Measurements from ENCODE around the gene NOP56. TPM values are rescaled to one million over a fixed set of nuclear protein-coding genes. Genes with fewer than 3 reads are reported as not detected.

The NOP56 gene
- total and polyA plus RNA-seq, 3 donors from 2014 or later = 110 to 125 (median 110) TPM

DNA sequence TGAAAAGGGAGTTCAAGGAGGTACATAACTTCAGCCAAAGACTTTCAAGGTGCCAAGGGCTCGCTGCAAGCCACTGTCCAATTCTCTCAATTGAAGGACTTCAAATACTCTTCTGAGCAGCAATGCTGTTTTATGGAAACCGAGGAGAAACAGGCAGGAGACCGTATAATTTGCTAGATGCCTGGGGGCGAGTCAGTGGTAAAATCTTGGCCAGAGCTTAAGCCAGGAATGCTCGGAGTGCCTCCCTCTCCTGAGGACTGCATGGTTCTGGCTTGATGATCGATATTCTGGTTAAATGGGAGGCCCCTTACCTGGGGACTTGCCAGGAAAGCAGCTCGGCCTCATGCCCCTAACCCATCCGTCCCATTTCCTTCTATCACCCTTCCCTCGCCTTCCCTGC, 35.8 kb upstream of the NOP56 start:
- no peak for TF ChIP-seq POLR2A (IDR thresholded peaks at IDR 0.05)
- TF ChIP-seq, protein P1, sequence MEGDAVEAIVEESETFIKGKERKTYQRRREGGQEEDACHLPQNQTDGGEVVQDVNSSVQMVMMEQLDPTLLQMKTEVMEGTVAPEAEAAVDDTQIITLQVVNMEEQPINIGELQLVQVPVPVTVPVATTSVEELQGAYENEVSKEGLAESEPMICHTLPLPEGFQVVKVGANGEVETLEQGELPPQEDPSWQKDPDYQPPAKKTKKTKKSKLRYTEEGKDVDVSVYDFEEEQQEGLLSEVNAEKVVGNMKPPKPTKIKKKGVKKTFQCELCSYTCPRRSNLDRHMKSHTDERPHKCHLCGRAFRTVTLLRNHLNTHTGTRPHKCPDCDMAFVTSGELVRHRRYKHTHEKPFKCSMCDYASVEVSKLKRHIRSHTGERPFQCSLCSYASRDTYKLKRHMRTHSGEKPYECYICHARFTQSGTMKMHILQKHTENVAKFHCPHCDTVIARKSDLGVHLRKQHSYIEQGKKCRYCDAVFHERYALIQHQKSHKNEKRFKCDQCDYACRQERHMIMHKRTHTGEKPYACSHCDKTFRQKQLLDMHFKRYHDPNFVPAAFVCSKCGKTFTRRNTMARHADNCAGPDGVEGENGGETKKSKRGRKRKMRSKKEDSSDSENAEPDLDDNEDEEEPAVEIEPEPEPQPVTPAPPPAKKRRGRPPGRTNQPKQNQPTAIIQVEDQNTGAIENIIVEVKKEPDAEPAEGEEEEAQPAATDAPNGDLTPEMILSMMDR (IDR thresholded peaks at IDR 0.05) = no peak
- 82 to 83% methylated on average over 9 of the region's 9 CpGs for WGBS, 2 donors
- Histone ChIP-seq H3K36me3 (ENCODE audit: low read depth, missing control alignments) (no peaks in the 10 kb centered on the region), H3K9me3 (no peaks in the 10 kb centered on the region), H3K27ac (no peak overlapping the region), H3K27me3 (no peaks in the 10 kb centered on the region), H3K4me3 (no peak overlapping the region), H3K4me1 (no peaks in the 10 kb centered on the region)
- DNase-seq = no peak
- intact Hi-C loops (cut with DNase I; ENCODE audit: low total_unique reads) = no loop called here

DNA sequence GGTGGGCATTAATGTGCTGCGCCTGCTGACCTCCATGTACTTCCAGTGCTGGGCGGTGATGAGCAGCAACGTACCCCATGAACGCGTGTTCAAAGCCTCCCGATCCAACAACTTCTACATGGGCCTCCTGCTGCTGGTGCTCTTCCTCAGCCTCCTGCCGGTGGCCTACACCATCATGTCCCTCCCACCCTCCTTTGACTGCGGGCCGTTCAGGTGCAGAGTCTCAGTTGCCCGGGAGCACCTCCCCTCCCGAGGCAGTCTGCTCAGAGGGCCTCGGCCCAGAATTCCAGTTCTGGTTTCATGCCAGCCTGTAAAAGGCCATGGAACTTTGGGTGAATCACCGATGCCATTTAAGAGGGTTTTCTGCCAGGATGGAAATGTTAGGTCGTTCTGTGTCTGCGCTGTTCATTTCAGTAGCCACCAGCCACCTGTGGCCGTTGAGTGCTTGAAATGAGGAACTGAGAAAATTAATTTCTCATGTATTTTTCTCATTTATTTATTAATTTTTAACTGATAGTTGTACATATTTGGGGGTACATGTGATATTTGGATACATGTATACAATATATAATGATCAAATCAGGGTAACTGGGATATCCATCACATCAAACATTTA, 35.2 kb upstream of the NOP56 start:
- no peak for DNase-seq
- TF ChIP-seq POLR2A (IDR thresholded peaks at IDR 0.05) = no peak
- TF ChIP-seq, protein P1 (IDR thresholded peaks at IDR 0.05) = no peak
- intact Hi-C loops (cut with DNase I; ENCODE audit: low total_unique reads) = no loop called here
- no peaks in the 10 kb centered on the region for H3K9me3 ChIP-seq
- no peak overlapping the region for H3K4me3 ChIP-seq
- H3K4me1 ChIP-seq = no peaks in the 10 kb centered on the region
- no peaks in the 10 kb centered on the region for H3K27me3 ChIP-seq
- 78 to 92% methylated on average over 16 of the region's 16 CpGs for WGBS, 2 donors
- no peaks in the 10 kb centered on the region for H3K36me3 ChIP-seq (ENCODE audit: low read depth, missing control alignments)
- no peak overlapping the region for H3K27ac ChIP-seq

DNA sequence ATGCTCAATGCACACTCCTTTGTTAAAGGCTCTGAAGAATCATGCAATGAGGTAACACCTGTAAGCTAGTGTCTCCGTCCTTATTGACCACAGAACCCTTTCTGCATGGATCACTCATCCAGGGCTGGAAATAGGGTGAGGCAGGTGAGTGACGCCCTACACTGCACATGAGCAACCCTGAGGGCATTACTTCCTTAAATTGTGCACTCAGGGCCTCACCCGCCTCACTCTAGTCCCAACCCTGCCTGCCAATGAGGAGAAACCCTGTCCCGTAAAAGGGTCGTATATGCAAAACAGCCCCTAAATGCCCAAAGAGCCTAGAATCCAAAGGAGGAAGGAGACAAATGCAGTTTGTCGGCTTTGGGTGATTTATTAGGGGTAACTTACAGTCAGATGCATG, 33.6 kb upstream of the NOP56 start:
- no peak overlapping the region for H3K27ac ChIP-seq
- whole genome bisulfite sequencing, 2 donors = 80 to 81% methylated on average over 6 of the region's 6 CpGs
- H3K4me1 ChIP-seq = no peaks in the 10 kb centered on the region
- no peak for TF ChIP-seq POLR2A (IDR thresholded peaks at IDR 0.05)
- TF ChIP-seq, protein P1 (IDR thresholded peaks at IDR 0.05) = no peak
- intact Hi-C loops (cut with DNase I; ENCODE audit: low total_unique reads) = no loop called here
- DNase-seq = no peak
- H3K9me3 ChIP-seq = no peaks in the 10 kb centered on the region
- H3K36me3 ChIP-seq (ENCODE audit: low read depth, missing control alignments) = no peaks in the 10 kb centered on the region
- no peak overlapping the region for H3K4me3 ChIP-seq
- H3K27me3 ChIP-seq = no peaks in the 10 kb centered on the region

DNA sequence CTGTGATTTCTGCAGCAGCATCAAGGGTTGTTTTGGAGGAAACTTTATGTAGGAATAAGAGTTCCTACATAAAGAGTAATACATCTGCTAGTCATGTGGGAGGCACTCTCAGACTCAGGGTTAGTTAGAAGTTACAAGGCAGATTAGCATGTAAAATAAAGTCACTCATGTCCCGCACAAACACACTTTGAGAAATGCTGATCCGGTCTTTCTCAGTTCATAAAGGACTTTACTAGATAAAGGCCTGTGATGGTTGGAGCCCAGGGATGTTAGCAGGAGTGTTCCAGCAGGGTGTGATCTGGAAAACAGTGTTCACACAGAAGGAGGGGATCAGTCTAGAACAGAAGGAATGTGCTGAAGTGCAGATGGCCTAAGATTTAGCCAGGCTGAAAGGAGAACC, 33.1 kb upstream of the NOP56 start:
- WGBS, 2 donors = 47 to 75% methylated on average over 2 of the region's 2 CpGs
- Histone ChIP-seq H3K27ac (no peak overlapping the region), H3K36me3 (ENCODE audit: low read depth, missing control alignments) (no peaks in the 10 kb centered on the region), H3K9me3 (no peaks in the 10 kb centered on the region), H3K4me3 (no peak overlapping the region), H3K4me1 (no peaks in the 10 kb centered on the region), H3K27me3 (no peaks in the 10 kb centered on the region)
- intact Hi-C loops (cut with DNase I; ENCODE audit: low total_unique reads) = no loop called here
- TF ChIP-seq POLR2A (IDR thresholded peaks at IDR 0.05) = no peak
- DNase-seq = no peak

DNA sequence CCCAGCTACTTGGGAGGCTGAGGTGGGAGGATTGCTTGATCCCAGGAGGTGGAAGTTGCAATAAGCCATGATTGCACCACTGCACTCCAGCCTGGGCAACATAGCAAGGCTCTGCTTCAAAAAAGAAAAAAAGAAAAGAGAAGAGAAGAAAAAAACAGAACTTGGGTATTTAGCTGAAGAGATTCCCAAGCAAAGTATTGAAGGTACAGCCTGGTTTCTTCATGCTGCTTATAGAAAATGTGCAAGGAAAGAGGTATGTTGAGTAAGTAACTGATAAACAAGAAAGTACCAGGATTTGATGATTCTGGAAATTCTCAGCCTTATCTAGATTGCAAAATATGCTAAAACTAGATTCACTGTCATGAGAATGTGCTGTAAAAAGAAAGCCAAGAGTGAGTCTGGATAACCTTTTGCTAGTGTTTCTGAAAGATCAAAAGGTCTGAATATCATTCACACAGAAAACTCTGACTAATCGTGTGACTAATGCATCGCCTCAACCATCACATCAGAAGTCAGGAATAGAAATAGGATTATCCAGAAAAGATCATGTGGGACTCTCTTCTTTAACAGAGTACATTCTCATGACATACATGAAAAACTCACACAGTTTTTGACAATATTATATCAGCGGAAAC, 32.4 kb upstream of the NOP56 start:
- TF ChIP-seq, protein P1 (IDR thresholded peaks at IDR 0.05) = no peak
- TF ChIP-seq POLR2A (IDR thresholded peaks at IDR 0.05) = no peak
- Histone ChIP-seq H3K27ac (no peak overlapping the region), H3K4me3 (no peak overlapping the region), H3K27me3 (no peaks in the 10 kb centered on the region), H3K4me1 (no peaks in the 10 kb centered on the region), H3K9me3 (no peaks in the 10 kb centered on the region), H3K36me3 (ENCODE audit: low read depth, missing control alignments) (no peaks in the 10 kb centered on the region)
- 94 to 98% methylated on average over 3 of the region's 3 CpGs for whole genome bisulfite sequencing, 2 donors
- no peak for DNase-seq
- intact Hi-C loops (cut with DNase I; ENCODE audit: low total_unique reads) = no loop called here
